Right ventricle myocardium superior (tissue), 1 donor: Measurements from ENCODE around the gene CLCN4. TPM values are rescaled to one million over a fixed set of nuclear protein-coding genes. Genes with fewer than 3 reads are reported as not detected.

ENCODE experiments used
- ATAC-seq: fragments of 200-7000 bp; cut with Tn5 transposase; one replicate; pipeline ENCODE4 v1.9.1; 2020; ENCODE audit warnings: mild to moderate bottlenecking; ENCODE audit not compliant: poor library complexity
- DNase-seq: peaks from one replicate; pipeline ENCODE4 v3.0.0-alpha.2; 2020
- intact Hi-C: fragments of 100-400 bp; cut with DNase I; formaldehyde crosslinking; loops from one replicate; pipeline ENCODE4 v1.11.2; 2022
- total RNA-seq: library from RNA; stranded (reverse); fragmentation: NEBNext Ultra II Directional; extraction: Animal tissue kit (Norgen Biotek cat#: 25700); gene quantifications from one replicate; pipeline ENCODE4 v1.2.1, GENCODE V29; 2021
- donor health status: DM: no; HTN: yes; CAD: no; lungs with severe emphysema.

The CLCN4 gene
- total RNA-seq, 1 donor from 2014 or later, result 30.9 TPM

GRCh38 chrX:10254739-10255138, 98.0 kb downstream of the CLCN4 start:
- no peak for DNase-seq
- ATAC-seq, result no peak
- intact Hi-C loops, result no loop called here

- no peak for ATAC-seq
Observed at GRCh38 chrX:10259716-10260115, 102.9 kb downstream of the CLCN4 start.

GRCh38 chrX:10265775-10266174, 109.0 kb downstream of the CLCN4 start:
- DNase-seq (no peak), ATAC-seq (no peak)
- intact Hi-C loops, result no loop called here

More at GRCh38 chrX:10259716-10260115, 102.9 kb downstream of the CLCN4 start:
- DNase-seq, result no peak
- intact Hi-C loops, result no loop called here

- DNase-seq (no peak), ATAC-seq (no peak)
- intact Hi-C loops, result no loop called here
Observed at GRCh38 chrX:10278716-10279115, 121.9 kb downstream of the CLCN4 start.

- ATAC-seq (no peak), DNase-seq (no peak)
- intact Hi-C loops, result no loop called here
Observed at GRCh38 chrX:10280071-10280470, 123.3 kb downstream of the CLCN4 start.

- ATAC-seq (no peak), DNase-seq (no peak)
- intact Hi-C loops, result no loop called here
Observed at GRCh38 chrX:10282490-10282889, 125.7 kb downstream of the CLCN4 start.

- DNase-seq (no peak), ATAC-seq (no peak)
- intact Hi-C loops, result no loop called here
Observed at GRCh38 chrX:10286195-10286594, 129.4 kb downstream of the CLCN4 start.

Other genes with a start within 250 kb of the CLCN4 start
- gene CLDN34, start 189.6 kb upstream of the CLCN4 start, total RNA-seq, result not detected